ENCODE results near the gene PTPRG.
"Not testable (repeated sequence)": the region's sequence is repeated elsewhere in the genome, so short reads cannot be mapped to it uniquely, and the experiment has no call there.

PTPRG gene

DNA sequence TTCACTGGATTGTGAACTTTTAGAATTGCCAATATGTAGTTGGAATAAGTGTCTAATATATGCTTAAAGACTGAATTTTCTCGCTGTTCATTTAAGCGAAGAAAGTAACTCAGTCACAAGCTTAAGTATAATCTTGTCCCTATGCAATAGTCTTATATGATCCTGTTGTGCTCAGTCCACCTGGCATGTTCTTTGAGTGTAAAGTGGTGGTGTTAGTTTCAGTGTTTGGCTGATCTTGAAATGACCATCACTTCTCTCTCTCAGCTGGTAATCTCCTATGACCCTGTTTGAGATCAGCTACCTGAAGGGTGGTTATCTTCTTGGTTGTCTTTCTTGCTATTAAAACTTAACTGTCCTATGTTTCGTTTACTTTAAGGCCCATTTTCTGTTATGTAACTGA is 197.5 kb downstream of the PTPRG start:
- H3K27ac Mint-ChIP-seq, result no peak overlapping the region
- H3K9me3 Mint-ChIP-seq, result peaks cover 5% of the 10 kb centered on the region
- H3K27me3 Mint-ChIP-seq, result peaks cover 3% of the 10 kb centered on the region
- DNase-seq, result no peak
- no peaks in the 10 kb centered on the region for H3K36me3 Mint-ChIP-seq (ENCODE audit: low read depth)
- no peak for ATAC-seq
- no peak overlapping the region for H3K4me3 Mint-ChIP-seq
- no peaks in the 10 kb centered on the region for H3K4me1 Mint-ChIP-seq

DNA sequence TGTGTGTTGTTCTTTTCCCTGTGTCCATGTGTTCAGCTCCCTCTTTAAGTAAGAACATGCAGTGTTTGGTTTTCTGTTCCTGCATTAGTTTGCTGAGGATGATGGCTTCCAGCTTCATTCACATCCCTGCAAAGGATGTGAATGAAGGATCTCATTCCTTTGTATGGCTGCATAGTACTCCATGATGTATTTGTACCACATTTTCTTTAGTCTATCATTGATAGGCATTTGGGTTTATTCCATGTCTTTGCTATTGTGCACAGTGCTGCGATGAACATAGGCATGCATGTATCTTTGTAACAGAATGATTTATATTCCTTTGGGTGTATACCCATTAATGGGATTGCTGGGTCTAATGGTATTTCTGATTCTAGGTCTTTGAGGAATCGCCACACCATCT is 199.4 kb downstream of the PTPRG start:
- H3K4me3 Mint-ChIP-seq, result not testable (repeated sequence)

DNA sequence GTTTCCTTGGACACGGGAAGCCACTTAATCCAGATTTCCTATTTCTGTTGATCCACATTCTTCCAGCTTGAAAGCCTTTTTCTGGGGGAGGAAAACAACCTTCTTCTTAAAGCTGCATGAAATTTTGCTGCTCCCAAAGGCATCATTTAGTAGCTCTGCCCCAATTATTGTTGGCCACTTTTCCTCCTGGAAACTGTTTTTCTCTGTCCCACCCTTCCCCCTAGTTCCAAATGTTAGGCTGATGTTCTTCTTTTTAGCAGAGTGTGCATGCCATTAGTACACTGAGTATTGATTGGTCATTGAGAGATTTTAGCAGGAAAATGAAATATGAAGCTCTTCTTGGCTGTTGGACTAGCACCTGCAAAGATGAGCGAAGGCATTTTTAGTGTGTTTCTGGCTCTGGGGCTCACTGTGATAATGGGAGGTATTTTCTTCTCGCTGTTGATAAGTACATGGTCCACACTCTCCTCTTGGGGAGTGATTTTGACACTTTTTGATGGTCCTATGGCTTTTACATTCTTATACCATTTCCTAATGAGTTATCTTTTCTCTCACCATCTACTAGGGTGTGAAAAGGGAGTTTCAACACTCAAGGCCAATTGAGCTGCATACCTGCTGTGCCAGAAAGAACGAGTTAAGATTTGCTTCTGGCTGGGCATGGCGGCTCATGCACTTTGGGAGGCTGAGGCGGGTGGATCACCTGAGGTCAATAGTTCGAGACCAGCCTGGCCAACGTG is 200.5 kb downstream of the PTPRG start:
- no peak for ATAC-seq

More for the DNA sequence above, 199.4 kb downstream of the PTPRG start:
- not testable (repeated sequence) for ATAC-seq; H3K27me3 Mint-ChIP-seq; DNase-seq; H3K9me3 Mint-ChIP-seq; H3K36me3 Mint-ChIP-seq (ENCODE audit: low read depth); H3K4me1 Mint-ChIP-seq; H3K27ac Mint-ChIP-seq

DNA sequence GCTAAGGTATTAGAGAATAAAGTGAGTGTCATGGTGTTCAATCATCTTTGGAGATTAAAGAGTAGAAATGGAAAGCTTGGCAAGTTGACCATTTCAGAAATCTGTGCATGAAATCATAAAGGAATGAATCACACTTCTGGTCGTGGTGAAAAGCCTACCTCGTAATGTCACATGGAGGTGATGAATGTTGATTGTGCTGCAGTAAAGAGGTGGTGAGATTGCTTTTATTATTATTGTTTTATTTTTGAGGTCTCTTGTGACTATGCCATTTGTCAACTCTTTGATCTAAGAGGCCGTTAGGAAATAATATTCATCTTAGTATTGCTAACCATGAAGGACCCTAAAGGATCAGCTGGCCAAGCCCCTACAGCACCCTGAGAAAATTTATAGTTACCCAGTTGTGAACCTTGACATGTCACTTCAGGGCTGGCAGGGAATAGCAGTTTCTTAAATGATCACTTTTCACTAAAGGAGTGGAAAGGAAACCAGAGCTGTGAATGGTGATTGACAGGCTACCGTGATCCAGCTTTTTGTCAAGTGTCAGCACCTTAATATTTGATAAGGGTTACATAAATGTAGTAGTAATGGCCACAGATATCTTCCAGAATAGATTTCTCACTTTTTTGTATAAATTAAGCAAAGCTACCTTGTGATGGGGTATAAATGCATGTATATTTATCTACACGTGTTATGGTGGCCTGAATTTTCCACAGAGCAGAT is 203.9 kb downstream of the PTPRG start:
- Mint-ChIP-seq H3K36me3 (ENCODE audit: low read depth) (no peaks in the 10 kb centered on the region), H3K27me3 (peaks cover 3% of the 10 kb centered on the region), H3K9me3 (peaks cover 9% of the 10 kb centered on the region), H3K27ac (no peak overlapping the region), H3K4me1 (no peaks in the 10 kb centered on the region), H3K4me3 (no peak overlapping the region)
- no peak for DNase-seq
- ATAC-seq, result no peak

More for the DNA sequence above, 200.5 kb downstream of the PTPRG start:
- H3K4me3 Mint-ChIP-seq, result no peak overlapping the region
- H3K27me3 Mint-ChIP-seq, result peaks cover 3% of the 10 kb centered on the region
- no peak overlapping the region for H3K27ac Mint-ChIP-seq
- no peaks in the 10 kb centered on the region for H3K4me1 Mint-ChIP-seq
- peaks cover 5% of the 10 kb centered on the region for H3K9me3 Mint-ChIP-seq
- no peaks in the 10 kb centered on the region for H3K36me3 Mint-ChIP-seq (ENCODE audit: low read depth)
- DNase-seq, result no peak

DNA sequence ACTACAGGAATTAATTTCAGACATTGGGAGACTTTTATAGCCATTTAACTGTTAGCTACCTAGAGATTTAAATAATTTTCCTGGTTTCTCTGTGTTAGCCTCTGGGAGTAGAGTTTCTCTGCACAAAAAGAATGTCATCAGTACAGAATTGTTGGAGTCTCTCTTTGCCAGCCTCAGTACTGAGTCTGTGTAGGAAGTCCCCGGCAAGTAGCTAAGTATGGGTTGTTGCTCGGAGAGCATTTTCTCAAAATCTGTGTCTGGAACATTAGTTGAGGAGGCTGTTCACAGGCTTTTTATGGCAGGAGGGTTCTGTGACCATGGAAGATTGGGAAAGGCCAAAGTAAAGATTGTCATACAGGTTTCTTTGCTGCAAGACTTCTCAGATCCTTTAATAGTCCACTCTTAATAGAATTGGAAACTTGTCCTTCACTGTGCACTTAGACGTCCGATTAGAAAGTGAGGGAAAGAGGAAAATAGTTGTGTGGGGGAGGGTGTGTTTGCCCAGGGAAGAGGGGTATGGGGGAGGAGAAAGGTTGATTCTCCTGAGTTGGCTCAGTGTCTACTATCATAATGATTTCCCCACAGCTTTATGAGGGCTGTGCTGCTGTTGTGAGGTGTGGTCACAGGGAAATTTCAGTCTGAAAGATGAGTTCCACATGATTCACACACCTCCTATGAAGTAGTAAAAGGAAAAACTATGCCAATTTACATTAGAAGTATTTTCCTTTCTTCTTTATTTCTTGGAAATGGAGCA is 207.1 kb downstream of the PTPRG start:
- H3K9me3 Mint-ChIP-seq, result peaks cover 4% of the 10 kb centered on the region
- no peaks in the 10 kb centered on the region for H3K36me3 Mint-ChIP-seq (ENCODE audit: low read depth)
- no peaks in the 10 kb centered on the region for H3K27me3 Mint-ChIP-seq
- no peak overlapping the region for H3K4me3 Mint-ChIP-seq
- ATAC-seq (no peak), DNase-seq (no peak)
- no peak overlapping the region for H3K27ac Mint-ChIP-seq
- H3K4me1 Mint-ChIP-seq, result no peaks in the 10 kb centered on the region

- Mint-ChIP-seq H3K36me3 (ENCODE audit: low read depth) (no peaks in the 10 kb centered on the region), H3K4me1 (no peaks in the 10 kb centered on the region), H3K27me3 (no peaks in the 10 kb centered on the region), H3K27ac (no peak overlapping the region), H3K9me3 (peaks cover 4% of the 10 kb centered on the region), H3K4me3 (no peak overlapping the region)
- DNase-seq, result no peak
- ATAC-seq, result no peak
These were observed 208.1 kb downstream of the PTPRG start for GRCh38 chr3:61769266-61769990.

DNA sequence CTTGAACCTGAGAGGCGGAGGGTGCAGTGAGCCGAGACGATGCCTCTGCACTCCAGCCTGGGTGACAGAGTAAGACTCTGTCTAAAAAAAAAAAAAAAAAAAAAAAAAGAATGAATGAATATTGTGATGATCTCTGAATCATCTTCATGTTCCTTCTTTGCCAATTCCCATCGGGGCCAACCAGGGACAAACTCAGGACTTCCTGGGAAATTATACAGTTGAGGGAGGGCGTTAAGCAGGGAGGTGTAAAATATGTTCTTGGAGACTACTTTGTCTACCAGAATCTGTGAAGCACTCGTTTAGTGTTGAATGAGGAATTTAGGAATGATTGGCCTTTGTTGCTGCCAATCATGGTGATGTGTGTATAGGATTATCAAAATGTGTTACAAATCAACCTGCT is 210.6 kb downstream of the PTPRG start:
- H3K36me3 Mint-ChIP-seq (ENCODE audit: low read depth), result no peaks in the 10 kb centered on the region
- no peak for ATAC-seq

DNA sequence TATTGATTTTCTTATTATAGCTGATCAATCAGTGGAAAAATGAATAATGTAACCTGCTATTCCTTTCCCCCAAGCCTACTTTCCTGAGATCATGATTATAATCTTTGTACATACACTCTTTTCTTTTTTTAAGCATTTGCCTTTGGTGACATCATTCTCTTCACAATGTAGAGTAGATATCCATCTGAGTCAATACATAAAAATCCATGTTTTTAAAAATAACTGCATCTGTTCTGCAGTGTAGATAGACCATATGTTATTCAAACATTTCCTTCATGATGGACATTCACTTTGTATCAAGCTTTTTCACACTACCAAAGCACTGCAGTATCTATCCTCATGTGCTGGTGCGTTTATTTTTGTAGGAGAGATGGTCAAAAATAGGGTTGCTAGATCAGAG is 211.1 kb downstream of the PTPRG start:
- no peak overlapping the region for H3K4me3 Mint-ChIP-seq
- H3K27me3 Mint-ChIP-seq, result no peaks in the 10 kb centered on the region
- H3K4me1 Mint-ChIP-seq, result no peaks in the 10 kb centered on the region
- DNase-seq, result no peak
- H3K9me3 Mint-ChIP-seq, result peaks cover 4% of the 10 kb centered on the region
- no peak for ATAC-seq
- H3K36me3 Mint-ChIP-seq (ENCODE audit: low read depth), result no peaks in the 10 kb centered on the region
- H3K27ac Mint-ChIP-seq, result no peak overlapping the region

More for the DNA sequence above, 210.6 kb downstream of the PTPRG start:
- peaks cover 4% of the 10 kb centered on the region for H3K9me3 Mint-ChIP-seq
- no peak overlapping the region for H3K4me3 Mint-ChIP-seq
- H3K4me1 Mint-ChIP-seq, result no peaks in the 10 kb centered on the region
- no peak for DNase-seq
- no peaks in the 10 kb centered on the region for H3K27me3 Mint-ChIP-seq
- H3K27ac Mint-ChIP-seq, result no peak overlapping the region

DNA sequence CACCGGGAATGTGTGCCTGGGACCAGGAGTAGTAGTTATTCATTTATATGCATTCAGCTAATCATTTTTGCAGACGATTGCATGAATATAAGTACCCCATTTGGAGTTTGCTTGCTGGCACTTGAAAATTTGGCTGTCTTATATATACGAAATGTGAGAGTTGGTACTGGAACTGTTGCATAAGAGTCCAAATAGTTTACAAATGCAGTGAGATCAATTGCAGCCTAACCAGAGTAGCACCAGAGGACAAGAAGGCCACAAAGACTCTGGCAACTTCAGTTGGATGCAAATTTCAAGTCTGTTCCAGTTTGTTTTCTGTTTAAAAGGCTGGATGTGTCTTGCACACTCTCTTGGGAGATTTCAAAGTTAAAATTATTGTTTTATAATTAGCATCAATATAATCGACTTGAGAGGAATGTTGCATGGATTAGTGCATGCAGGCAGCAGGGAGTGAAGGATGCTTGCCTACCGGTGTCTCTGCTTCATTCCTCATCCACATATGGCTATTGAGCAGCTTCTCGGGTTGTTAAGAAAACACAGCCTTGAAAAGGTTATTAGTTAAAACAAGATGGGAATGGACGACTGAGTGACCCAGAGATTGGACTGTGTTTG is 213.0 kb downstream of the PTPRG start:
- H3K4me3 Mint-ChIP-seq, result no peak overlapping the region
- no peaks in the 10 kb centered on the region for H3K9me3 Mint-ChIP-seq
- H3K27me3 Mint-ChIP-seq, result no peaks in the 10 kb centered on the region
- ATAC-seq (no peak), DNase-seq (no peak)
- no peaks in the 10 kb centered on the region for H3K36me3 Mint-ChIP-seq (ENCODE audit: low read depth)
- no peak overlapping the region for H3K27ac Mint-ChIP-seq
- no peaks in the 10 kb centered on the region for H3K4me1 Mint-ChIP-seq

GRCh38 chr3:61776390-61776789 is 215.0 kb downstream of the PTPRG start:
- H3K4me1 Mint-ChIP-seq, result no peaks in the 10 kb centered on the region
- H3K36me3 Mint-ChIP-seq (ENCODE audit: low read depth), result no peaks in the 10 kb centered on the region
- H3K27ac Mint-ChIP-seq, result no peak overlapping the region
- H3K27me3 Mint-ChIP-seq, result no peaks in the 10 kb centered on the region
- no peak overlapping the region for H3K4me3 Mint-ChIP-seq
- no peaks in the 10 kb centered on the region for H3K9me3 Mint-ChIP-seq
- DNase-seq, result no peak
- no peak for ATAC-seq

GRCh38 chr3:61777483-61777882 is 216.1 kb downstream of the PTPRG start:
- H3K9me3 Mint-ChIP-seq, result no peaks in the 10 kb centered on the region
- H3K36me3 Mint-ChIP-seq (ENCODE audit: low read depth), result no peaks in the 10 kb centered on the region
- H3K4me3 Mint-ChIP-seq, result no peak overlapping the region
- ATAC-seq, result no peak
- H3K27ac Mint-ChIP-seq, result no peak overlapping the region
- H3K4me1 Mint-ChIP-seq, result no peaks in the 10 kb centered on the region
- no peak for DNase-seq
- no peaks in the 10 kb centered on the region for H3K27me3 Mint-ChIP-seq

GRCh38 chr3:61778095-61778494 is 216.7 kb downstream of the PTPRG start:
- DNase-seq, result no peak

GRCh38 chr3:61780016-61780415 is 218.6 kb downstream of the PTPRG start:
- H3K36me3 Mint-ChIP-seq (ENCODE audit: low read depth), result no peaks in the 10 kb centered on the region
- no peak overlapping the region for H3K4me3 Mint-ChIP-seq
- H3K4me1 Mint-ChIP-seq, result no peaks in the 10 kb centered on the region
- H3K27ac Mint-ChIP-seq, result no peak overlapping the region
- DNase-seq, result no peak
- ATAC-seq, result no peak
- no peaks in the 10 kb centered on the region for H3K27me3 Mint-ChIP-seq
- no peaks in the 10 kb centered on the region for H3K9me3 Mint-ChIP-seq

More at GRCh38 chr3:61778095-61778494, 216.7 kb downstream of the PTPRG start:
- Mint-ChIP-seq H3K27me3 (no peaks in the 10 kb centered on the region), H3K4me3 (no peak overlapping the region), H3K9me3 (no peaks in the 10 kb centered on the region), H3K36me3 (ENCODE audit: low read depth) (no peaks in the 10 kb centered on the region), H3K4me1 (no peaks in the 10 kb centered on the region), H3K27ac (no peak overlapping the region)
- ATAC-seq, result no peak

Data from activated naive CD8-positive, alpha-beta T cell treated with anti-CD3 and anti-CD28 coated beads, Interleukin-2, amount 50 U/mL, for 24 hours (primary cell).